Daoy (cell line): Measurements from ENCODE around the gene TTLL10. TPM values are rescaled to one million over a fixed set of nuclear protein-coding genes. Genes with fewer than 3 reads are reported as not detected.

ENCODE experiments used
- DNase-seq: peaks from one replicate; pipeline ENCODE4 v3.0.0-alpha.2; 2015; ENCODE audit warnings: low read depth
- total RNA-seq: library from RNA; depleted of rRNA; stranded (reverse); fragments of >200 nt; shearing (Covaris generic); gene quantifications from 2 replicates; pipeline ENCODE4 v1.2.3, GENCODE V29; 2014; rRNA removed

The TTLL10 gene
- total RNA-seq, 1 experiment from 2014 or later: not detected

- peak; percentile 25 for DNase-seq
These were observed 73.1 kb downstream of the TTLL10 start, which contains the start of gene C1QTNF12 for GRCh38 chr1:1246577-1247340. Gene C1QTNF12 (minus strand): TSS chr1:1246722. CDS start chr1:1246690, 32 bp downstream.

GRCh38 chr1:1247341-1247913 is 73.7 kb downstream of the TTLL10 start:
- no peak for DNase-seq

Other genes with a start within 250 kb of the TTLL10 start
- gene SAMD11, start 250.0 kb upstream of the TTLL10 start, total RNA-seq: 24.3 and 29.0 TPM in 2 replicates
- 256 and 271 TPM in 2 replicates for gene NOC2L, start 214.6 kb upstream of the TTLL10 start, total RNA-seq
- 9.4 and 13.9 TPM in 2 replicates for gene KLHL17, start 213.3 kb upstream of the TTLL10 start, total RNA-seq
- gene PLEKHN1, start 207.4 kb upstream of the TTLL10 start, total RNA-seq: 0.11 and 3.8 TPM in 2 replicates
- not detected in 2 replicates for gene PERM1, start 191.8 kb upstream of the TTLL10 start, total RNA-seq
- gene HES4, start 173.8 kb upstream of the TTLL10 start, total RNA-seq: 30.1 and 36.3 TPM in 2 replicates
- 219 and 238 TPM in 2 replicates for gene ISG15, start 160.4 kb upstream of the TTLL10 start, total RNA-seq
- gene AGRN, start 153.8 kb upstream of the TTLL10 start, total RNA-seq: 66.6 and 72.0 TPM in 2 replicates
- gene RNF223, start 99.6 kb upstream of the TTLL10 start, total RNA-seq: not detected in 2 replicates
- 14.8 and 19.1 TPM in 2 replicates for gene C1orf159, start 57.8 kb upstream of the TTLL10 start, total RNA-seq
- 0.89 and 1.9 TPM in 2 replicates for gene TNFRSF18, start 32.7 kb downstream of the TTLL10 start, total RNA-seq
- not detected in 2 replicates for gene TNFRSF4, start 40.3 kb downstream of the TTLL10 start, total RNA-seq
- gene SDF4, start 58.1 kb downstream of the TTLL10 start, total RNA-seq: 84.4 and 91.8 TPM in 2 replicates
- 44.5 and 49.1 TPM in 2 replicates for gene B3GALT6, start 58.4 kb downstream of the TTLL10 start, total RNA-seq
- 0.36 TPM in 1 of 2 replicates, not detected in the other for gene C1QTNF12, start 72.8 kb downstream of the TTLL10 start, total RNA-seq
- 82.1 and 87.3 TPM in 2 replicates for gene UBE2J2, start 100.0 kb downstream of the TTLL10 start, total RNA-seq
- 0.71 and 0.86 TPM in 2 replicates for gene SCNN1D, start 106.6 kb downstream of the TTLL10 start, total RNA-seq
- gene ACAP3, start 134.1 kb downstream of the TTLL10 start, total RNA-seq: 17.5 and 19.3 TPM in 2 replicates
- gene PUSL1, start 134.7 kb downstream of the TTLL10 start, total RNA-seq: 18.8 and 39.8 TPM in 2 replicates
- 76.5 and 95.7 TPM in 2 replicates for gene INTS11, start 150.8 kb downstream of the TTLL10 start, total RNA-seq
- 7.0 and 12.9 TPM in 2 replicates for gene CPTP, start 150.9 kb downstream of the TTLL10 start, total RNA-seq
- under 0.01 TPM in 1 of 2 replicates, not detected in the other for gene TAS1R3, start 157.4 kb downstream of the TTLL10 start, total RNA-seq
- gene DVL1, start 175.5 kb downstream of the TTLL10 start, total RNA-seq: 44.4 and 65.5 TPM in 2 replicates
- gene MXRA8, start 184.7 kb downstream of the TTLL10 start, total RNA-seq: 0.23 TPM in 1 of 2 replicates, not detected in the other
- gene AURKAIP1, start 201.3 kb downstream of the TTLL10 start, total RNA-seq: 267 and 308 TPM in 2 replicates
- gene CCNL2, start 225.5 kb downstream of the TTLL10 start, total RNA-seq: 58.8 and 81.7 TPM in 2 replicates
- 303 and 385 TPM in 2 replicates for gene MRPL20, start 233.4 kb downstream of the TTLL10 start, total RNA-seq
- gene ANKRD65, start 247.4 kb downstream of the TTLL10 start, total RNA-seq: not detected in 2 replicates